GM21737 (cell line): Measurements from ENCODE around the gene HMGXB4.

Experiments used
- ATAC-seq: cut with Tn5 transposase; IDR thresholded peaks from one replicate; pipeline ENCODE4 v1.9.1; 2021; ENCODE audit warnings: mild to moderate bottlenecking, moderate library complexity; ENCODE audit not compliant: unreplicated experiment

Gene HMGXB4

GRCh38 chr22:35324762-35325161 lies 67.5 kb downstream of the HMGXB4 start:
- no peak for ATAC-seq

DNA sequence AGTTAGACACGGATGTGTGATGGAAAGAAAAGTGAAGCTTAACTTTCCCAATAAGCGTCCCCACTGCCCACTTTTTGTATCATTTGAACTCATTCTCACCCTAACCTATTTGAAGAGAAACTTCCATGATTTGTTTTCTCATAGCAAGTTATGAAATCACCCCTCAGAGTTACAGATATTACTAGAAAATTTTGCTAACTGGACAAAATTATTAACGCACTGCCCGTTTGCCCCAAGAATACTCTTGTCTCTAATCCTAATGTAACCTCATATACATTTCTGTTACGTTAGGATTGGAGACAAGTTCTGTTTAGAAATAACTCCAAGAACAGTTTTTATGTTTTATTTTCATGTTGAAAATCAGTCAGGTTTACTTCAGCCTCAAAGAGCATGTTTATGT lies 67.9 kb downstream of the HMGXB4 start:
- ATAC-seq: no peak

- no peak for ATAC-seq
These were observed 69.7 kb downstream of the HMGXB4 start for GRCh38 chr22:35326854-35327562.

DNA sequence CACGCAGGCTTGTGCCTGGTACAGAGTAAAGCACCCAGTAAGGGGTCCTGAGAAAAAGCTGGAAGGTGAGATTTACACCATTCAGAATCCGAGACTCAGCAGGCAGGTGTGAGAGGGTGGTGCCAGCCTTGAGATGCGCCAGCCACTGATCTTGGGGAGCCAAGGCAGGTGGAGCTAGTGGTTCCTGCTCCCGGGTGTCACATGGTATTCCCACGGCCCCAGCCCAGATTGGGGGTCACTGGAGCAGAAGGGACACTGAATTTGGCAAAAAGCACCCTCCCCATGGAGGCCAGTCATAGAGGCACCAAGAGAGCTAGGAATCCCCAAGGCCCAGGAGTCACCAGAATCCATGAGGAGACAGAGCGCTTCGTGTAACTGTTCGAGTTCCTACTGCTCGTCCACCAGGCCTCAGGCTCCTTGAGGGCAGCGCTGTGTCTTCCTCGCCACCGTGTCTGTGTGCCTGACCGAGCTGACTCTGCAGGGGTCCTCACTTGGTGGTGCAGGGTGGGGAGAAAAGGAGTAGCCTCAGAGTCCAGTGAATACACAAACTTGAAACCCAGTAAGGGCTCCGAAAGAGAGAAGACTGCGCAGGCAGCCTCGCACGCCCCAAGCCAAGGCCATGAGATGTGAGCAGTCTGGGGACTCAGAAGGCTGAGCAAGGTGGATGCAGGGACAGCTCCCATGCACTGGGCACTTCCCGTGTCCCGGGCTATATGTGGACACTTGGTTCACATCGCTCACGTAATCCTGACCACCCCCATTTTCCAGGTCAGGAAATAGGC lies 70.6 kb downstream of the HMGXB4 start:
- no peak for ATAC-seq

GRCh38 chr22:35328472-35328885 lies 71.2 kb downstream of the HMGXB4 start:
- no peak for ATAC-seq

GRCh38 chr22:35329114-35329847 lies 72.0 kb downstream of the HMGXB4 start:
- ATAC-seq: no peak

- no peak for ATAC-seq
These were observed 73.1 kb downstream of the HMGXB4 start for GRCh38 chr22:35330258-35330861.

GRCh38 chr22:35332278-35332677 lies 75.0 kb downstream of the HMGXB4 start:
- no peak for ATAC-seq

DNA sequence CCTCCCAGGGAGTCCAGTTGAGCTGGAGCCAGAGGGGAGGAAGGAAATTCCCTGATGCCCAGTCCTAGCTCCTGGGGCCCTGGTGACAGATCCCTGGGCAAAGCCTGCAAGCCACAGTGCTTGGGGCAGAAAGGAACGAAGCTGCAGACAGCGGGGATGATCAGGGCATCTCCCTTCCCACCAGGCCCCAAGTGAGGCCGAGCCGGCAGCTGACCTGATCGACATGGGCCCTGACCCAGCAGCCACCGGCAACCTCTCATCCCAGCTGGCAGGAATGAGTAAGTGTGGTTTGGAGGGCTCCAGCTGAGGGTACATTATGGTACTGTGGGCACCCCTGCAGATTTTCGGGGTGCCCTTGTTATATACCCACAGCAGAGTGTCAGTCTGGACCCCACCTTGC lies 75.9 kb downstream of the HMGXB4 start:
- no peak for ATAC-seq

- no peak for ATAC-seq
These were observed 76.7 kb downstream of the HMGXB4 start for GRCh38 chr22:35334004-35334403.

DNA sequence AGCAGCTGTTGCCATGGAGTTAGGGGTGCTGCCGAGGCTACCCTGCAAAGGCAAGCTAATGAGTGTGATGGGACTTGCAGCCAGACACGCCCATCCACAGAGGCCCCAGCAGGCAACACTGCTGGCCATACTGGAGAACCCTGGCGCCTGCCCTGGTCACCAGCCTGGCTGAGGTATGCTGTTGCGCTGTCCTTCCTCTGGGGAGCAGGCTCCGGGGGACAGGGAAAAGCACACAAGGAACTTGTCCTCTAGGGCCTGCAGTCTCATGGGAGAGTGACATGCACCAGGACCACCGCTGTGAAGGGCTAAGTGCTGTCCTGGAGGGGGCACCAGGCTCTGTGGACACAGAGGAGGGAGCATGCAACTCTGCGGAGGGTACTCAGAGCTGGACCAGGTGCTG lies 78.2 kb downstream of the HMGXB4 start:
- no peak for ATAC-seq

DNA sequence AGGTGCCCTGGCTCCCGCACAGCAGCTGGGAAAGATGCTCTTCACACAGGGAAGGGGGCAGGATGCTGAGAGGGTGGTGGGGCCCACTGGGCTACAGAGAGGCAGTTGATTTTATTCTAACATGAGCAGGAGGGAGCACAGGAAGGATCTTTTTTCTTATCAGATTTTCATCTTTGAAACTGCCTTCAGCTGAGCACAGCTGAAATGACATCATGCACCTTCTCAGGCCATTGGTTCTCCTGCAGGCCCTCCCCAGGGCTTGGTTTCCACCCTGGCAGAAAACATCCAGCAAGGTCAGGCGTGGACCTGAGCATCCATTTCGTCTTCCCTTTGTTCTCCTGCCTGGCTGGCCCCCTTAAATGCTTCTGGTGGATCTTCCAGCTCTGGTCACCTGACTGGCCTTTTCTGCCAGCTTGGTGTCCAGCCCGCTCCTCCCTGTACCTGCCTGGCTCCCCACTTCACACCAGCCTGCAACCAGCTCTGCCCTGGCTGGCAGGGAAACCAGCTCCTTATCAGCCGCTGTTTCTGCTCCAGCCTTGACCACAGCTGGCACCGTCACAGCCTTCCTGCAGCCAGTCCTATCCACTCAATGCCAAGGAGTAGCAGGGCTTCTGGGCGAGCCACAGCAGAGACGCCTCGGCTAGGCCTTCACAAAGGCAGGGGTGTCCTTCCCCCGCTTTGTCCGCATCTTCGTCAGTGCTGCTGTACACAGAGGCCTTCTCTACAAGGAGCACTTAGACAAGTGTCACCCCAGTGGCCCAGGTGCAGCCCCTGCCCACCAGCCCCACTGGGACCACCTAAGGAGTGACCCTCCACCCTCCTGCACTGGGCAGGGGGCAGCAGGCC lies 78.9 kb downstream of the HMGXB4 start:
- no peak for ATAC-seq

DNA sequence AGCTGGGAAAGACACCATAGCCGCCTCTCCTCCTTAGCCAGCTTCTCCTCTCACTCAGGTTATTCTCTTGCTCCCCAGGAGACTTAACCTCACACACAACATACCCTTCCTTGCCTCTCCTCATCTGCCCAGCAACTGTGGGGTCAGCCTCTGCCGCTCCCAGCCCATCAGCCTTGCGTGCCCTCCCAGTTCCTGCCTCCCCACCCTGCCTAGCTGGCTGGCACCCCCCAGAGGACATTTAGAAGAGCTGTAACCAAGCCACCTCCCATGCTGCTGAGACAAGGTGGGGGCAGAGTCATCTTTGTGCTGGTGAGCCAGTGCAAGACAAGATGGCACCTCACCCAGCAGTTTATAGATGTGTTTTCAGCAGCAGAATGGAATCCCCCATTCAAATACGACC lies 80.6 kb downstream of the HMGXB4 start:
- ATAC-seq: no peak

- ATAC-seq: no peak
These were observed 84.0 kb downstream of the HMGXB4 start for GRCh38 chr22:35341090-35341874.

GRCh38 chr22:35342390-35342789 lies 85.1 kb downstream of the HMGXB4 start:
- ATAC-seq: no peak

GRCh38 chr22:35343664-35344550 lies 86.6 kb downstream of the HMGXB4 start:
- no peak for ATAC-seq

GRCh38 chr22:35344956-35345690 lies 87.8 kb downstream of the HMGXB4 start:
- no peak for ATAC-seq
